ENCODE data around the gene NEMP1. TPM values are rescaled to one million over a fixed set of nuclear protein-coding genes. Genes with fewer than 3 reads are reported as not detected.

NEMP1 gene
- total RNA-seq, 1 donor from 2014 or later, result 32.0 TPM

GRCh38 chr12:57049119-57049446, 29.5 kb downstream of the NEMP1 start:
- TF ChIP-seq CTCF (conservative IDR thresholded peaks at IDR 0.05), result no peak
- Mint-ChIP-seq H3K27me3 (peaks cover 50% of the 10 kb centered on the region), H3K4me1 (ENCODE audit: unreplicated experiment) (no peaks in the 10 kb centered on the region), H3K36me3 (peaks cover 6% of the 10 kb centered on the region), H3K27ac (peak overlapping the region; percentile 40), H3K4me3 (peak overlapping the region; percentile 70), H3K9me3 (no peaks in the 10 kb centered on the region)
- DNase-seq (ENCODE audit: extremely low spot score, unreplicated experiment), result no peak

GRCh38 chr12:57048423-57049118, 30.0 kb downstream of the NEMP1 start:
- peak overlapping the region; percentile 70 for H3K4me3 Mint-ChIP-seq
- H3K27ac Mint-ChIP-seq, result peak overlapping the region; percentile 40
- TF ChIP-seq CTCF (conservative IDR thresholded peaks at IDR 0.05), result no peak
- H3K9me3 Mint-ChIP-seq, result no peaks in the 10 kb centered on the region
- DNase-seq (ENCODE audit: extremely low spot score, unreplicated experiment), result no peak
- H3K36me3 Mint-ChIP-seq, result peaks cover 1% of the 10 kb centered on the region
- peaks cover 54% of the 10 kb centered on the region for H3K27me3 Mint-ChIP-seq
- no peaks in the 10 kb centered on the region for H3K4me1 Mint-ChIP-seq (ENCODE audit: unreplicated experiment)

- no peak overlapping the region for H3K4me3 Mint-ChIP-seq
- no peaks in the 10 kb centered on the region for H3K36me3 Mint-ChIP-seq
- TF ChIP-seq CTCF (conservative IDR thresholded peaks at IDR 0.05), result no peak
- H3K27ac Mint-ChIP-seq, result no peak overlapping the region
- peaks cover 59% of the 10 kb centered on the region for H3K27me3 Mint-ChIP-seq
- H3K9me3 Mint-ChIP-seq, result no peaks in the 10 kb centered on the region
- no peak for DNase-seq (ENCODE audit: extremely low spot score, unreplicated experiment)
- H3K4me1 Mint-ChIP-seq (ENCODE audit: unreplicated experiment), result no peaks in the 10 kb centered on the region
These were observed 30.6 kb downstream of the NEMP1 start for GRCh38 chr12:57047981-57048380.

- Mint-ChIP-seq H3K4me1 (ENCODE audit: unreplicated experiment) (no peaks in the 10 kb centered on the region), H3K27ac (no peak overlapping the region), H3K36me3 (no peaks in the 10 kb centered on the region), H3K4me3 (no peak overlapping the region), H3K27me3 (peaks cover 60% of the 10 kb centered on the region), H3K9me3 (no peaks in the 10 kb centered on the region)
- DNase-seq (ENCODE audit: extremely low spot score, unreplicated experiment), result no peak
- TF ChIP-seq CTCF (conservative IDR thresholded peaks at IDR 0.05), result no peak
These were observed 31.4 kb downstream of the NEMP1 start for GRCh38 chr12:57046947-57047890.

GRCh38 chr12:57046086-57046791, 32.4 kb downstream of the NEMP1 start:
- peaks cover 66% of the 10 kb centered on the region for H3K27me3 Mint-ChIP-seq
- H3K4me1 Mint-ChIP-seq (ENCODE audit: unreplicated experiment), result no peaks in the 10 kb centered on the region
- no peak overlapping the region for H3K4me3 Mint-ChIP-seq
- no peaks in the 10 kb centered on the region for H3K9me3 Mint-ChIP-seq
- no peak overlapping the region for H3K27ac Mint-ChIP-seq
- no peaks in the 10 kb centered on the region for H3K36me3 Mint-ChIP-seq
- no peak for DNase-seq (ENCODE audit: extremely low spot score, unreplicated experiment)
- no peak for TF ChIP-seq CTCF (conservative IDR thresholded peaks at IDR 0.05)

Measured in type B pancreatic cell (in vitro differentiated cells).